ENCODE data around the gene ENGASE.

Gene ENGASE

DNA sequence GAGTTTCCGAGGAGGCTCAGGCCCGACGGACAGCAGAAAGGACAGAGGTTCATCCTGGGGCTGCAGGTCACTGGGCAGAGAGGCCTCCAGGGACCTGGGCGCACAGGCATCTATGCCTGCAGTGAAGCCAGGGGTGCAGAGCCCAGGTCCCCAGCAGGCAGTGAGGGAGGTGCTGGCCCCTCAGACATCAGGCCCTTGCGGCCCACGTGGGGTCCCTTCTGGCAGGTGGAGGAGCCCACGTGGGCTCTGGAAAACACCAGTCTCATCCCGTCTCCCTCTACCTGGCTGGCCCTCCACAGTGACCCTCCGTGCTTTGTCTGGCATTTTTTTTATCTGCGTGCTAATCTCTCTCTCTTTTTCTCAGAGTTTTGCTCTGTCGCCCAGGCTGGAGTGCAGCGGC is 36.5 kb downstream of the ENGASE start:
- no peak overlapping the region for H2AFZ ChIP-seq (ENCODE audit: low read length)
- H3K4me3 ChIP-seq (ENCODE audit: low read length in 2 of 2): no peak overlapping the region
- no peak overlapping the region for H3K27ac ChIP-seq (replicated peaks; ENCODE audit: low read length)
- no CpG with 5 or more reads among the region's 12 CpGs for WGBS, 2 donors (ENCODE audit: extremely low coverage in 2 of 2, insufficient read length in 2 of 2, insufficient replicate concordance in 1 of 2)
- H3K4me1 ChIP-seq (ENCODE audit: control insufficient read depth in 2 of 2, insufficient read depth in 1 of 2, low read depth in 1 of 2, low read length in 2 of 2): peaks cover 3 to 21% of the 10 kb centered on the region in 2 donors
- H2AK5ac ChIP-seq (ENCODE audit: low read depth, low read length): peak overlapping the region; percentile 97
- H3K23ac ChIP-seq (ENCODE audit: low read depth, low read length, poor library complexity): peak overlapping the region; percentile 85
- no peaks in the 10 kb centered on the region for H3K36me3 ChIP-seq (replicated peaks in 1 of 2; ENCODE audit: control insufficient read depth in 2 of 2, insufficient read depth in 2 of 2, low read length in 2 of 2)
- H2BK120ac ChIP-seq (ENCODE audit: low read depth, low read length): no peak overlapping the region
- H4K8ac ChIP-seq (ENCODE audit: low read depth, low read length): no peak overlapping the region
- no peak for DNase-seq (ENCODE audit: low spot score)
- H2BK12ac ChIP-seq (ENCODE audit: low read length): peak overlapping the region; percentile 97
- H3K14ac ChIP-seq (ENCODE audit: low read length): no peak overlapping the region
- peak overlapping the region; percentile 60 for H3K9ac ChIP-seq (ENCODE audit: low read depth, low read length, poor library complexity)
- H3K9me3 ChIP-seq (replicated peaks in 1 of 2; ENCODE audit: control insufficient read depth in 2 of 2, insufficient read depth in 1 of 2, low read depth in 1 of 2, low read length in 2 of 2): no peaks in the 10 kb centered on the region
- H2BK15ac ChIP-seq (ENCODE audit: low read length): peak overlapping the region; percentile 97
- no peak overlapping the region for H3K18ac ChIP-seq (ENCODE audit: low read length)
- no peak overlapping the region for H2BK5ac ChIP-seq (ENCODE audit: low read length)
- H3K79me1 ChIP-seq (ENCODE audit: low read depth, low read length): peaks cover 1% of the 10 kb centered on the region
- H3K4ac ChIP-seq (ENCODE audit: low read length): peak overlapping the region; percentile 84
- peaks cover 0 to 79% (median 0%) of the 10 kb centered on the region in 3 experiments for H3K27me3 ChIP-seq (ENCODE audit: control insufficient read depth in 3 of 3, insufficient read depth in 3 of 3, low read depth in 1 of 3, low read length in 3 of 3)
- H3K4me2 ChIP-seq (ENCODE audit: insufficient read depth, low read length, poor library complexity, severe bottlenecking): no peak overlapping the region
- no peak overlapping the region for H4K91ac ChIP-seq (ENCODE audit: low read depth, low read length, poor library complexity)

- Histone ChIP-seq H3K4me3 (ENCODE audit: low read length in 2 of 2) (no peak overlapping the region), H4K8ac (ENCODE audit: low read depth, low read length) (no peak overlapping the region), H3K36me3 (replicated peaks in 1 of 2; ENCODE audit: control insufficient read depth in 2 of 2, insufficient read depth in 2 of 2, low read length in 2 of 2) (no peaks in the 10 kb centered on the region), H2BK12ac (ENCODE audit: low read length) (peak overlapping the region; percentile 46), H2BK15ac (ENCODE audit: low read length) (peak overlapping the region; percentile 87), H3K4ac (ENCODE audit: low read length) (no peak overlapping the region), H2AFZ (ENCODE audit: low read length) (no peak overlapping the region), H3K9ac (ENCODE audit: low read depth, low read length, poor library complexity) (no peak overlapping the region), H4K91ac (ENCODE audit: low read depth, low read length, poor library complexity) (no peak overlapping the region), H3K4me1 (ENCODE audit: control insufficient read depth in 2 of 2, insufficient read depth in 1 of 2, low read depth in 1 of 2, low read length in 2 of 2) (peaks cover 3 to 22% of the 10 kb centered on the region in 2 donors), H3K9me3 (replicated peaks in 1 of 2; ENCODE audit: control insufficient read depth in 2 of 2, insufficient read depth in 1 of 2, low read depth in 1 of 2, low read length in 2 of 2) (no peaks in the 10 kb centered on the region), H2BK120ac (ENCODE audit: low read depth, low read length) (peak overlapping the region; percentile 74), H3K79me1 (ENCODE audit: low read depth, low read length) (no peaks in the 10 kb centered on the region), H3K27ac (replicated peaks; ENCODE audit: low read length) (no peak overlapping the region), H3K27me3 (ENCODE audit: control insufficient read depth in 3 of 3, insufficient read depth in 3 of 3, low read depth in 1 of 3, low read length in 3 of 3) (peaks cover 0 to 81% (median 0%) of the 10 kb centered on the region in 3 experiments), H3K14ac (ENCODE audit: low read length) (peak overlapping the region; percentile 67), H3K18ac (ENCODE audit: low read length) (peak overlapping the region; percentile 7), H3K23ac (ENCODE audit: low read depth, low read length, poor library complexity) (no peak overlapping the region), H3K4me2 (ENCODE audit: insufficient read depth, low read length, poor library complexity, severe bottlenecking) (no peak overlapping the region), H2BK5ac (ENCODE audit: low read length) (peak overlapping the region; percentile 7), H2AK5ac (ENCODE audit: low read depth, low read length) (peak overlapping the region; percentile 83)
- DNase-seq (ENCODE audit: low spot score): no peak
- no CpG with 5 or more reads among the region's 11 CpGs for WGBS, 2 donors (ENCODE audit: extremely low coverage in 2 of 2, insufficient read length in 2 of 2, insufficient replicate concordance in 1 of 2)
Measured at GRCh38 chr17:79112471-79112870, 37.8 kb downstream of the ENGASE start.

- peak overlapping the region; percentile 42 for H2BK15ac ChIP-seq (ENCODE audit: low read length)
- H2AFZ ChIP-seq (ENCODE audit: low read length): no peak overlapping the region
- H3K23ac ChIP-seq (ENCODE audit: low read depth, low read length, poor library complexity): peak overlapping the region; percentile 48
- no CpG with 5 or more reads among the region's 17 CpGs for WGBS, 2 donors (ENCODE audit: extremely low coverage in 2 of 2, insufficient read length in 2 of 2, insufficient replicate concordance in 1 of 2)
- no peak overlapping the region for H3K27ac ChIP-seq (replicated peaks; ENCODE audit: low read length)
- no peaks in the 10 kb centered on the region for H3K9me3 ChIP-seq (replicated peaks in 1 of 2; ENCODE audit: control insufficient read depth in 2 of 2, insufficient read depth in 1 of 2, low read depth in 1 of 2, low read length in 2 of 2)
- peak overlapping the region; percentile 92 for H4K91ac ChIP-seq (ENCODE audit: low read depth, low read length, poor library complexity)
- peak overlapping the region; percentile 92 for H2AK5ac ChIP-seq (ENCODE audit: low read depth, low read length)
- H3K9ac ChIP-seq (ENCODE audit: low read depth, low read length, poor library complexity): peak overlapping the region; percentile 54
- H4K8ac ChIP-seq (ENCODE audit: low read depth, low read length): no peak overlapping the region
- H3K4me2 ChIP-seq (ENCODE audit: insufficient read depth, low read length, poor library complexity, severe bottlenecking): no peak overlapping the region
- H3K14ac ChIP-seq (ENCODE audit: low read length): peak overlapping the region; percentile 86
- DNase-seq (ENCODE audit: low spot score): no peak
- peak overlapping the region; percentile 63 for H2BK5ac ChIP-seq (ENCODE audit: low read length)
- H3K79me1 ChIP-seq (ENCODE audit: low read depth, low read length): no peaks in the 10 kb centered on the region
- H3K18ac ChIP-seq (ENCODE audit: low read length): peak overlapping the region; percentile 93
- no peak overlapping the region for H3K4ac ChIP-seq (ENCODE audit: low read length)
- peaks cover 3 to 30% of the 10 kb centered on the region in 2 donors for H3K4me1 ChIP-seq (ENCODE audit: control insufficient read depth in 2 of 2, insufficient read depth in 1 of 2, low read depth in 1 of 2, low read length in 2 of 2)
- H3K27me3 ChIP-seq (ENCODE audit: control insufficient read depth in 3 of 3, insufficient read depth in 3 of 3, low read depth in 1 of 3, low read length in 3 of 3): peaks cover 0 to 77% (median 0%) of the 10 kb centered on the region in 3 experiments
- peak overlapping the region; percentile 0 for H2BK120ac ChIP-seq (ENCODE audit: low read depth, low read length)
- H2BK12ac ChIP-seq (ENCODE audit: low read length): peak overlapping the region; percentile 63
- H3K4me3 ChIP-seq (ENCODE audit: low read length in 2 of 2): no peak overlapping the region
- H3K36me3 ChIP-seq (replicated peaks in 1 of 2; ENCODE audit: control insufficient read depth in 2 of 2, insufficient read depth in 2 of 2, low read length in 2 of 2): no peaks in the 10 kb centered on the region
Measured at GRCh38 chr17:79113699-79114457, 39.3 kb downstream of the ENGASE start.

DNA sequence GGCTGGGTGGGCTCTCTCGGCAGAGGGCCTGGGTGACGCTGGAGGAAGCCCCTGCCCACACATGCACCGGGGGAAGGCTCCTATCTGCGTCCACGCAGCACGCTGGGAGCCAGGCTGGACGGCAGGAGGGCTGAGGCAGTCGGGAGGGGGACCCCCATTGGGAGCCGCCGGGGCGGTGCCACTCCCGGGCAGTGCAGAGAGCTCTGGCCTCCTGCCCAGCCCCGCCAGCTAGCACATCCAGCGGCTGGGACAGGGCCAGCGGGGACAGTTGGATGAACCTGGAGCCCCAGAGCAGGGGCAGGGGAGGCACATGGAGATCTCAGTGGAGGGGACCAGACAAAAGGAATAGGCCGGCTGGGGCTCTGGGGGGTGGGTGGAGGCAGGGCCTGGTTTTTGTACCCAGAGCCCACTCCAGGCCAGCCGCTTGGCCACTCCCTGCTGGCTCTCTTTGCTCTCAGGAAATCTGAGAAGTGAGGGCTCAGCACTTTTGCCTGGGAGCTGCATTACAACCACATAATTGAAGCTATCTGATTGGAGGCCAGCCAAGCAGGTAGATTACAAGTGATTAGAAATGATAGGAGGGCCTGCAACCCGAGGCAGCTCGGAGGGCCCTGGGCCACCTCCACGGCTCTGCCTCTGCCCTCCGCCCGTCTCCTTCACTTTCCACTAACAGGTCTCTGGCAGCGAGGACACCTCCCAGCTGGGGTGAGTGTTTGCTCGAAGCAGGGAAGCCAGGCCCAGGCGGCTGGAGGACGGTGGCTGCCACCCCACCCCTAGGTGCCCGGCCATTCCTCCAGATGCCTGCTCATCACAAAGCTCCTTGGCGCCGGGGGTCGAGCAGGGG is 40.1 kb downstream of the ENGASE start:
- Histone ChIP-seq H3K14ac (ENCODE audit: low read length) (peak overlapping the region; percentile 86), H3K36me3 (replicated peaks in 1 of 2; ENCODE audit: control insufficient read depth in 2 of 2, insufficient read depth in 2 of 2, low read length in 2 of 2) (no peaks in the 10 kb centered on the region), H3K23ac (ENCODE audit: low read depth, low read length, poor library complexity) (peak overlapping the region; percentile 48), H3K4ac (ENCODE audit: low read length) (peak overlapping the region; percentile 78), H4K91ac (ENCODE audit: low read depth, low read length, poor library complexity) (peak overlapping the region; percentile 92), H3K4me2 (ENCODE audit: insufficient read depth, low read length, poor library complexity, severe bottlenecking) (no peak overlapping the region), H3K79me1 (ENCODE audit: low read depth, low read length) (no peaks in the 10 kb centered on the region), H2BK120ac (ENCODE audit: low read depth, low read length) (peak overlapping the region; percentile 81), H3K18ac (ENCODE audit: low read length) (peak overlapping the region; percentile 93), H3K9ac (ENCODE audit: low read depth, low read length, poor library complexity) (peak overlapping the region; percentile 54), H3K4me3 (ENCODE audit: low read length in 2 of 2) (no peak overlapping the region), H3K9me3 (replicated peaks in 1 of 2; ENCODE audit: control insufficient read depth in 2 of 2, insufficient read depth in 1 of 2, low read depth in 1 of 2, low read length in 2 of 2) (no peaks in the 10 kb centered on the region), H3K27me3 (ENCODE audit: control insufficient read depth in 3 of 3, insufficient read depth in 3 of 3, low read depth in 1 of 3, low read length in 3 of 3) (peaks cover 0 to 79% (median 0%) of the 10 kb centered on the region in 3 experiments), H2AFZ (ENCODE audit: low read length) (peak overlapping the region; percentile 22), H2BK5ac (ENCODE audit: low read length) (peak overlapping the region; percentile 63), H2AK5ac (ENCODE audit: low read depth, low read length) (peak overlapping the region; percentile 99), H2BK15ac (ENCODE audit: low read length) (peak overlapping the region; percentile 42), H3K27ac (replicated peaks; ENCODE audit: low read length) (peak overlapping the region; percentile 32), H2BK12ac (ENCODE audit: low read length) (peak overlapping the region; percentile 78), H4K8ac (ENCODE audit: low read depth, low read length) (no peak overlapping the region), H3K4me1 (ENCODE audit: control insufficient read depth in 2 of 2, insufficient read depth in 1 of 2, low read depth in 1 of 2, low read length in 2 of 2) (peaks cover 3 to 29% of the 10 kb centered on the region in 2 donors)
- DNase-seq (ENCODE audit: low spot score): peak; percentile 20
- no CpG with 5 or more reads among the region's 30 CpGs for WGBS, 2 donors (ENCODE audit: extremely low coverage in 2 of 2, insufficient read length in 2 of 2, insufficient replicate concordance in 1 of 2)

Data from neuronal stem cell (in vitro differentiated cells).